ENCODE measurements around the gene SCN1A. TPM values are rescaled to one million over a fixed set of nuclear protein-coding genes. Genes with fewer than 3 reads are reported as not detected.

Gene SCN1A
- total and polyA plus RNA-seq, 12 donors = 0.11 to 1.3 (median 0.41) TPM; not detected in 1

GRCh38 chr2:166117491-166117890, 10.3 kb downstream of the SCN1A start:
- no peaks in the 10 kb centered on the region for H3K4me1 ChIP-seq
- TF ChIP-seq, protein P1, sequence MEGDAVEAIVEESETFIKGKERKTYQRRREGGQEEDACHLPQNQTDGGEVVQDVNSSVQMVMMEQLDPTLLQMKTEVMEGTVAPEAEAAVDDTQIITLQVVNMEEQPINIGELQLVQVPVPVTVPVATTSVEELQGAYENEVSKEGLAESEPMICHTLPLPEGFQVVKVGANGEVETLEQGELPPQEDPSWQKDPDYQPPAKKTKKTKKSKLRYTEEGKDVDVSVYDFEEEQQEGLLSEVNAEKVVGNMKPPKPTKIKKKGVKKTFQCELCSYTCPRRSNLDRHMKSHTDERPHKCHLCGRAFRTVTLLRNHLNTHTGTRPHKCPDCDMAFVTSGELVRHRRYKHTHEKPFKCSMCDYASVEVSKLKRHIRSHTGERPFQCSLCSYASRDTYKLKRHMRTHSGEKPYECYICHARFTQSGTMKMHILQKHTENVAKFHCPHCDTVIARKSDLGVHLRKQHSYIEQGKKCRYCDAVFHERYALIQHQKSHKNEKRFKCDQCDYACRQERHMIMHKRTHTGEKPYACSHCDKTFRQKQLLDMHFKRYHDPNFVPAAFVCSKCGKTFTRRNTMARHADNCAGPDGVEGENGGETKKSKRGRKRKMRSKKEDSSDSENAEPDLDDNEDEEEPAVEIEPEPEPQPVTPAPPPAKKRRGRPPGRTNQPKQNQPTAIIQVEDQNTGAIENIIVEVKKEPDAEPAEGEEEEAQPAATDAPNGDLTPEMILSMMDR (IDR thresholded peaks at IDR 0.05) = no peak
- intact Hi-C loops (cut with DNase I) = no loop called here
- ATAC-seq = no peak
- no peaks in the 10 kb centered on the region for H3K9me3 ChIP-seq
- H3K27me3 ChIP-seq = no peaks in the 10 kb centered on the region
- H3K36me3 ChIP-seq = no peaks in the 10 kb centered on the region
- WGBS, 2 donors = 85 to 86% methylated on average over 6 of the region's 6 CpGs
- DNase-seq = no peak
- H3K4me3 ChIP-seq = no peak overlapping the region
- H3K27ac ChIP-seq = no peak overlapping the region

DNA sequence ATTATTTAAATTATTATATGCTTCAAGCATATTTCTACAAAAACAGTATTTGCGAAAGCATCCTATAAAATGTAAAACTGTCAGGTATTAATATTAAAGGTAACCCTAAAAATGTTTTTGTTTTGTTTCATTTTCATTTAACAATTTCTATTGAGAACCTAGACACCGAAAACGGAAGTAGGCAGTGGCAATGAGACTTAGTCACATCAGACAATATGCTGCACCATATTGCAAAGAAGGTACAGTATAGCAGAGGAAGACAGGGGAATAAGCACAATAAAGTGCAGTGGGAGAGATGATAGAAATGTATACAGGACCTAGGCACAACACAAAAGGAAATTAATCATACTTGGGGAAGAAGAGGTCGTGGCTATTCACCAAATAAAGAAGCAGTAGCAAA, 12.2 kb downstream of the SCN1A start:
- TF ChIP-seq, protein P1 (IDR thresholded peaks at IDR 0.05) = no peak
- H3K36me3 ChIP-seq = no peaks in the 10 kb centered on the region
- H3K4me3 ChIP-seq = no peak overlapping the region
- no peak for DNase-seq
- no peaks in the 10 kb centered on the region for H3K27me3 ChIP-seq
- no peak overlapping the region for H3K27ac ChIP-seq
- WGBS, 2 donors = 76 to 79% methylated on average over 4 of the region's 4 CpGs
- peaks cover 0 to 9% (median 0%) of the 10 kb centered on the region in 11 donors for H3K9me3 ChIP-seq
- no peaks in the 10 kb centered on the region for H3K4me1 ChIP-seq
- intact Hi-C loops (cut with DNase I) = no loop called here
- ATAC-seq = no peak

GRCh38 chr2:166112193-166112605, 15.6 kb downstream of the SCN1A start:
- no peak overlapping the region for H3K4me3 ChIP-seq
- H3K27me3 ChIP-seq = no peaks in the 10 kb centered on the region
- no peak for ATAC-seq
- TF ChIP-seq, protein P1 (IDR thresholded peaks at IDR 0.05) = no peak
- no peak for DNase-seq
- WGBS, 2 donors = 91 to 94% methylated on average over 1 of the region's 1 CpG
- intact Hi-C loops (cut with DNase I) = no loop called here
- H3K9me3 ChIP-seq = peaks cover 0 to 11% (median 0%) of the 10 kb centered on the region in 11 donors
- H3K36me3 ChIP-seq = no peaks in the 10 kb centered on the region
- no peaks in the 10 kb centered on the region for H3K4me1 ChIP-seq
- H3K27ac ChIP-seq = no peak overlapping the region

- H3K36me3 ChIP-seq = no peaks in the 10 kb centered on the region
- H3K9me3 ChIP-seq = peaks cover 0 to 11% (median 0%) of the 10 kb centered on the region in 11 donors
- ATAC-seq (no peak), DNase-seq (no peak)
- no peaks in the 10 kb centered on the region for H3K27me3 ChIP-seq
- 49% methylated on average over 7 of the region's 7 CpGs for WGBS, 2 donors
- intact Hi-C loops (cut with DNase I) = no loop called here
- no peaks in the 10 kb centered on the region for H3K4me1 ChIP-seq
- H3K4me3 ChIP-seq = no peak overlapping the region
- H3K27ac ChIP-seq = no peak overlapping the region
- TF ChIP-seq, protein P1 (IDR thresholded peaks at IDR 0.05) = peak in 3 of 9 donors; percentile 7 to 37 (median 15)
These were observed 21.3 kb downstream of the SCN1A start for GRCh38 chr2:166106431-166107015.

Data from heart right ventricle (tissue), 16 donors.